ENCODE data around the gene BHLHA15.

Gene BHLHA15

GRCh38 chr7:98225913-98226614 is 14.8 kb downstream of the BHLHA15 start:
- DNase-seq (ENCODE audit: low spot score): no peak

- peak; percentile 69 for DNase-seq (ENCODE audit: low spot score)
Observed at GRCh38 chr7:98227939-98228338, 16.7 kb downstream of the BHLHA15 start.

- no peak for DNase-seq (ENCODE audit: low spot score)
Observed at GRCh38 chr7:98228801-98229200, 17.6 kb downstream of the BHLHA15 start.

- DNase-seq (ENCODE audit: low spot score): no peak
Observed at GRCh38 chr7:98229441-98229840, 18.2 kb downstream of the BHLHA15 start.

- no peak for DNase-seq (ENCODE audit: low spot score)
Observed at GRCh38 chr7:98229991-98230745, 18.9 kb downstream of the BHLHA15 start.

GRCh38 chr7:98230746-98231471 is 19.7 kb downstream of the BHLHA15 start:
- no peak for DNase-seq (ENCODE audit: low spot score)

- no peak for DNase-seq (ENCODE audit: low spot score)
Observed at GRCh38 chr7:98231493-98232262, 20.4 kb downstream of the BHLHA15 start.

GRCh38 chr7:98232263-98232585 is 21.0 kb downstream of the BHLHA15 start:
- no peak for DNase-seq (ENCODE audit: low spot score)

- DNase-seq (ENCODE audit: low spot score): no peak
Observed at GRCh38 chr7:98232799-98233198, 21.6 kb downstream of the BHLHA15 start.

GRCh38 chr7:98233219-98234070 is 22.2 kb downstream of the BHLHA15 start:
- no peak for DNase-seq (ENCODE audit: low spot score)

- no peak for DNase-seq (ENCODE audit: low spot score)
Observed at GRCh38 chr7:98234429-98235147, 23.3 kb downstream of the BHLHA15 start.

- no peak for DNase-seq (ENCODE audit: low spot score)
Observed at GRCh38 chr7:98235901-98236300, 24.7 kb downstream of the BHLHA15 start.

GRCh38 chr7:98236355-98237185 is 25.3 kb downstream of the BHLHA15 start:
- no peak for DNase-seq (ENCODE audit: low spot score)

- DNase-seq (ENCODE audit: low spot score): no peak
Observed at GRCh38 chr7:98238076-98238475, 26.8 kb downstream of the BHLHA15 start.

GRCh38 chr7:98238976-98239375 is 27.7 kb downstream of the BHLHA15 start:
- no peak for DNase-seq (ENCODE audit: low spot score)

GRCh38 chr7:98240961-98241673 is 29.9 kb downstream of the BHLHA15 start:
- peak; percentile 97 for DNase-seq (ENCODE audit: low spot score)

GRCh38 chr7:98241674-98242241 is 30.5 kb downstream of the BHLHA15 start:
- no peak for DNase-seq (ENCODE audit: low spot score)

- DNase-seq (ENCODE audit: low spot score): no peak
Observed at GRCh38 chr7:98242342-98242741, 31.1 kb downstream of the BHLHA15 start.

- DNase-seq (ENCODE audit: low spot score): no peak
Observed at GRCh38 chr7:98242934-98243333, 31.7 kb downstream of the BHLHA15 start.

Data from HuH-7.5 (cell line).